ENCODE data around the gene IRAK3. TPM values are rescaled to one million over a fixed set of nuclear protein-coding genes. Genes with fewer than 3 reads are reported as not detected.

IRAK3 gene
- total RNA-seq, 1 experiment from 2014 or later = not detected

DNA sequence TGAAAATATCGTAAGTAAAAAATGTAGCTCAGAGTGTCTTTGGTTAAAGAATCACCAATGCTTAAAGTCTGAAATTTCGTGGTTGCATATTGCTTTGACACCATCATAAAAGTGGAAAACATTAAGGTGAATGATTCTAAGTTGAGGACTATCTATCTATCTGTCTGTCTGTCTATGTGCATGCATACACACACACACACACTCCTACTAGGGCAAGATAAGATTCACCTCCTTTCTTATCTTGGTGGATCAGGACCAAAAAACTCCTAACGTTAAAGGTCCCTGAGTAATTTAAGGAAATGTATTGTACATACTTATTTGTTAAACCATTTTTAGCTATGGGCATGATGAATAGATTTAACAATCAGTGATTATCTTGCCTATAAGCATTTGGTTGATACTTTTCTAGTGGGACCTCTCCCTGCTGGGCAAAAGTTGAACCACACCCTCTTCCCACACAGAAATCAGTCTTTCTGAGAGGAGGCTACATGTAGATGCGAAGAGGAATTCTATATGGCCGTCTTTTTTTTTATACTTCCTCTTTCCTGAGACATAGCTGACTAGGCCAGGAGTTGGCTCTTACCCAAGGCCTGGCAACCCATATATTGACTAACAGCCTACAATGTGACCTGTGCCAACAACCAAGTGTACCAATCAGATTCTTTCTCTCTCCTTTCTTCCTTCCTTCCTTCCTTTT, 39.2 kb upstream of the IRAK3 start:
- Histone ChIP-seq H3K4me3 (ENCODE audit: low read length) (no peak overlapping the region), H3K9ac (ENCODE audit: low read length) (no peak overlapping the region), H3K36me3 (ENCODE audit: insufficient read depth, low read length) (peaks cover 14% of the 10 kb centered on the region; the same call in 1 of the 2 replicates), H3K27ac (ENCODE audit: low read length) (no peak overlapping the region), H3K4me2 (ENCODE audit: low read depth, low read length, poor library complexity, severe bottlenecking) (no peak overlapping the region), H2AFZ (ENCODE audit: low read length) (no peak overlapping the region), H4K20me1 (ENCODE audit: insufficient read depth, low read depth, low read length) (no peaks in the 10 kb centered on the region), H3K9me2 (replicated peaks; ENCODE audit: insufficient read depth, low read length) (no peaks in the 10 kb centered on the region), H3K27me3 (ENCODE audit: low read length) (no peaks in the 10 kb centered on the region), H3K9me3 (ENCODE audit: low read length) (no peaks in the 10 kb centered on the region), H3K79me2 (ENCODE audit: low read length) (peaks cover 32% of the 10 kb centered on the region), H3K4me1 (ENCODE audit: low read length) (no peaks in the 10 kb centered on the region)
- no peak for DNase-seq

GRCh38 chr12:66152732-66153131, 36.3 kb upstream of the IRAK3 start:
- no peaks in the 10 kb centered on the region for H3K9me3 ChIP-seq (ENCODE audit: low read length)
- DNase-seq = no peak
- H3K27ac ChIP-seq (ENCODE audit: low read length) = no peak overlapping the region
- no peak overlapping the region for H2AFZ ChIP-seq (ENCODE audit: low read length)
- H3K4me1 ChIP-seq (ENCODE audit: low read length) = no peaks in the 10 kb centered on the region
- no peaks in the 10 kb centered on the region for H3K27me3 ChIP-seq (ENCODE audit: low read length)
- H3K36me3 ChIP-seq (ENCODE audit: insufficient read depth, low read length) = peaks cover 9% of the 10 kb centered on the region; the same call in 1 of the 2 replicates
- H4K20me1 ChIP-seq (ENCODE audit: insufficient read depth, low read depth, low read length) = no peaks in the 10 kb centered on the region
- no peak overlapping the region for H3K9ac ChIP-seq (ENCODE audit: low read length)
- H3K79me2 ChIP-seq (ENCODE audit: low read length) = peaks cover 61% of the 10 kb centered on the region
- H3K4me3 ChIP-seq (ENCODE audit: low read length) = no peak overlapping the region
- no peaks in the 10 kb centered on the region for H3K9me2 ChIP-seq (replicated peaks; ENCODE audit: insufficient read depth, low read length)
- H3K4me2 ChIP-seq (ENCODE audit: low read depth, low read length, poor library complexity, severe bottlenecking) = no peak overlapping the region

DNA sequence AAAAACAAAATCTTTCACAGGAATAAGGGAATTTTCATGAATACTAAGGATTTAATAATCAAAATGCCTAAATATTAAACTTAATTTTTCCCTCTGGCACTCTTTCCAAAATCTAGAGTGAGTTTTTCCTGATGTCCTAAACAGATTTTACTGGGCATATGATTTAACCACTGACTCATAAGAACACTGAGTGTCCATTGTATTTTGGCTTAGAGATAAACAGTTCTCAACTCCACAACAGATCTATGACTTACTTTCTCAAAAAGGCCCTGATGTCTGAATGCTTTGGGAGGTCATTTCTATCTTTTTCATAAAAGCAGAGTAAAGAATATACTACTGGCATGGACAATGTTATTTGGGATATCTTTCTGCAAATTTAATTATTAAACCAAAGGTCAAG, 34.2 kb upstream of the IRAK3 start:
- no peak overlapping the region for H2AFZ ChIP-seq (ENCODE audit: low read length)
- H3K9me3 ChIP-seq (ENCODE audit: low read length) = no peaks in the 10 kb centered on the region
- peaks cover 10% of the 10 kb centered on the region; the same call in 1 of the 2 replicates for H3K36me3 ChIP-seq (ENCODE audit: insufficient read depth, low read length)
- no peak overlapping the region for H3K4me3 ChIP-seq (ENCODE audit: low read length)
- H3K4me1 ChIP-seq (ENCODE audit: low read length) = no peaks in the 10 kb centered on the region; the same call in 1 of the 2 replicates
- H3K9me2 ChIP-seq (replicated peaks; ENCODE audit: insufficient read depth, low read length) = no peaks in the 10 kb centered on the region
- no peak for DNase-seq
- H3K9ac ChIP-seq (ENCODE audit: low read length) = no peak overlapping the region
- H3K27me3 ChIP-seq (ENCODE audit: low read length) = no peaks in the 10 kb centered on the region
- H3K79me2 ChIP-seq (ENCODE audit: low read length) = peaks cover 72% of the 10 kb centered on the region
- no peak overlapping the region for H3K27ac ChIP-seq (ENCODE audit: low read length)
- H3K4me2 ChIP-seq (ENCODE audit: low read depth, low read length, poor library complexity, severe bottlenecking) = no peak overlapping the region
- H4K20me1 ChIP-seq (ENCODE audit: insufficient read depth, low read depth, low read length) = no peaks in the 10 kb centered on the region

DNA sequence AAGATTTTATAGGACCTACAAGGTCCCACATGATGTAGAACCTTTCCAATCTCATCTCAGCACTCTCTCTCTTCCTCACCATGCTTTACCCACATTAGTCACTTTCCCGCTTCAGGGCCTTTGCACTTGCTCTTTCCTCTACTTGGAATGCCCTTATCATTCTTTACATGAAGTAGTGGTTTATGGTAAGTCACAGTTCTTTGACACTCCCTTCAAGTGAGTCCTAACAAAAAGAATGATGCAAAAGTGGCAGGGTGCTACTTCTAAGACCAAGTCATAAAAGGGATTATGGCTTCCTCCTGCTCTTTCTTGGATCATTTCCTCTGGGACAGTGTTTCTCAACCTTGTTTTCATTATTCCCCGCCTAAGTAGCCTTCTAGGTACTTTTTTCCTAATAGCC, 32.4 kb upstream of the IRAK3 start:
- H3K4me1 ChIP-seq (ENCODE audit: low read length) = no peaks in the 10 kb centered on the region; the same call in 1 of the 2 replicates
- H2AFZ ChIP-seq (ENCODE audit: low read length) = no peak overlapping the region
- H3K79me2 ChIP-seq (ENCODE audit: low read length) = peaks cover 81% of the 10 kb centered on the region
- no peaks in the 10 kb centered on the region for H3K9me3 ChIP-seq (ENCODE audit: low read length)
- H3K9ac ChIP-seq (ENCODE audit: low read length) = no peak overlapping the region
- H3K27me3 ChIP-seq (ENCODE audit: low read length) = no peaks in the 10 kb centered on the region
- no peak for DNase-seq
- no peak overlapping the region for H3K27ac ChIP-seq (ENCODE audit: low read length)
- no peak overlapping the region for H3K4me2 ChIP-seq (ENCODE audit: low read depth, low read length, poor library complexity, severe bottlenecking)
- no peaks in the 10 kb centered on the region for H4K20me1 ChIP-seq (ENCODE audit: insufficient read depth, low read depth, low read length)
- no peaks in the 10 kb centered on the region for H3K9me2 ChIP-seq (replicated peaks; ENCODE audit: insufficient read depth, low read length)
- H3K36me3 ChIP-seq (ENCODE audit: insufficient read depth, low read length) = peaks cover 9% of the 10 kb centered on the region; the same call in 1 of the 2 replicates
- no peak overlapping the region for H3K4me3 ChIP-seq (ENCODE audit: low read length)

- peaks cover 3% of the 10 kb centered on the region for H3K4me1 ChIP-seq (ENCODE audit: low read length)
- H3K4me3 ChIP-seq (ENCODE audit: low read length) = no peak overlapping the region
- no peak overlapping the region for H3K9ac ChIP-seq (ENCODE audit: low read length)
- no peaks in the 10 kb centered on the region for H3K27me3 ChIP-seq (ENCODE audit: low read length)
- H3K27ac ChIP-seq (ENCODE audit: low read length) = no peak overlapping the region
- DNase-seq = no peak
- H3K9me3 ChIP-seq (ENCODE audit: low read length) = no peaks in the 10 kb centered on the region
- H4K20me1 ChIP-seq (ENCODE audit: insufficient read depth, low read depth, low read length) = no peaks in the 10 kb centered on the region
- H3K4me2 ChIP-seq (ENCODE audit: low read depth, low read length, poor library complexity, severe bottlenecking) = no peak overlapping the region
- H3K79me2 ChIP-seq (ENCODE audit: low read length) = peaks cover 88% of the 10 kb centered on the region
- H3K9me2 ChIP-seq (replicated peaks; ENCODE audit: insufficient read depth, low read length) = no peaks in the 10 kb centered on the region
- 0 out of 2 replicates have a peak, but pooled peaks cover 6% of the 10 kb centered on the region for H3K36me3 ChIP-seq (ENCODE audit: insufficient read depth, low read length)
- H2AFZ ChIP-seq (ENCODE audit: low read length) = no peak overlapping the region
Measured at GRCh38 chr12:66159123-66159522, 29.9 kb upstream of the IRAK3 start.

DNA sequence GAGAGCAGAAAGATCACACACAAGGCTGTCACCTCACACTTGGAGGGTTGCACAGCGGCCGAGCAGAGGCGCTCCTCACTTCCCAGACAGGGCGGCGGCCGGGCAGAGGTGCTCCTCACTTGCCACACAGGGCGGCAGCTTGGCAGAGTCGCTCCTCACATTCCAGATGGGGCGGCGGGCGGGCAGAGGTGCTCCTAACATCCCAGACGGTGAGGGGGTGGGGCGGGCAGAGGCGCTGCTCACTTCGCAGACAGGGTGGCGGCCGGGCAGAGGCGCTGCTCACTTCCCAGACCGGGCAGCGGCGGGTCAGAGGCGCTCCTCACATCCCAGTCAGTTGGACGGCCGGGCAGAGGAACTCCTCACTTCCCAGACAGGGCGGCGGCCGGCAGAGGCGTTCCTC, 28.3 kb upstream of the IRAK3 start:
- Histone ChIP-seq H3K4me2 (ENCODE audit: low read depth, low read length, poor library complexity, severe bottlenecking) (no peak overlapping the region), H3K4me3 (ENCODE audit: low read length) (no peak overlapping the region), H3K9me2 (replicated peaks; ENCODE audit: insufficient read depth, low read length) (no peaks in the 10 kb centered on the region), H4K20me1 (ENCODE audit: insufficient read depth, low read depth, low read length) (no peaks in the 10 kb centered on the region), H3K27me3 (ENCODE audit: low read length) (no peaks in the 10 kb centered on the region), H3K9ac (ENCODE audit: low read length) (no peak overlapping the region), H3K4me1 (ENCODE audit: low read length) (peaks cover 3% of the 10 kb centered on the region), H2AFZ (ENCODE audit: low read length) (no peak overlapping the region), H3K9me3 (ENCODE audit: low read length) (0 out of 2 replicates have a peak, but pooled peaks cover under 1% of the 10 kb centered on the region), H3K36me3 (ENCODE audit: insufficient read depth, low read length) (peaks cover 13% of the 10 kb centered on the region), H3K27ac (ENCODE audit: low read length) (no peak overlapping the region), H3K79me2 (ENCODE audit: low read length) (peaks cover 88% of the 10 kb centered on the region)
- DNase-seq = no peak

DNA sequence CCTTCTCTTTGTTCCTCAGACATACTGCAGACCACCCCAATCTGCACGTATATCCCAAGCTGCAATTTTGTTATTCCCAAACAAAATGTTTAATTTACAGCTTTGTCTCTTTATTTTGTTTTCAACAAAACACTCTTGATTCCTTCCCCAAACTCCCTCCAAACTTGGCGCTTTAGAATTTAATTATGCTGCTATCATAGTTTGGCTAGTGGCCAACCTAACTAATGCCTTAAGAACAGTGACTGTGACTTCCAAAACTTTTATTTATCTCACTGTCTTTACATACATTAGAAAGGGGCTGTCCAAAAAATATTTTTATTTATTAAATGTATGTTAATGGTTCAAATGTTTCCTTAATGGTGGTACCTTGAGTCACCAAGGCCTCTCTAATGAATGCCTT, 26.3 kb upstream of the IRAK3 start:
- H3K27me3 ChIP-seq (ENCODE audit: low read length) = no peaks in the 10 kb centered on the region
- no peaks in the 10 kb centered on the region for H4K20me1 ChIP-seq (ENCODE audit: insufficient read depth, low read depth, low read length)
- peaks cover 5% of the 10 kb centered on the region for H3K4me1 ChIP-seq (ENCODE audit: low read length)
- no peak overlapping the region for H3K27ac ChIP-seq (ENCODE audit: low read length)
- no peak for DNase-seq
- no peak overlapping the region for H2AFZ ChIP-seq (ENCODE audit: low read length)
- peaks cover 28% of the 10 kb centered on the region for H3K36me3 ChIP-seq (ENCODE audit: insufficient read depth, low read length)
- no peak overlapping the region for H3K4me2 ChIP-seq (ENCODE audit: low read depth, low read length, poor library complexity, severe bottlenecking)
- 0 out of 2 replicates have a peak, but pooled peaks cover 3% of the 10 kb centered on the region for H3K9me3 ChIP-seq (ENCODE audit: low read length)
- H3K4me3 ChIP-seq (ENCODE audit: low read length) = no peak overlapping the region
- H3K9me2 ChIP-seq (replicated peaks; ENCODE audit: insufficient read depth, low read length) = no peaks in the 10 kb centered on the region
- H3K79me2 ChIP-seq (ENCODE audit: low read length) = peaks cover 88% of the 10 kb centered on the region
- H3K9ac ChIP-seq (ENCODE audit: low read length) = no peak overlapping the region

GRCh38 chr12:66163289-66163688, 25.7 kb upstream of the IRAK3 start:
- Histone ChIP-seq H3K4me1 (ENCODE audit: low read length) (peaks cover 11% of the 10 kb centered on the region), H2AFZ (ENCODE audit: low read length) (no peak overlapping the region), H3K4me2 (ENCODE audit: low read depth, low read length, poor library complexity, severe bottlenecking) (no peak overlapping the region), H3K4me3 (ENCODE audit: low read length) (no peak overlapping the region), H3K27ac (ENCODE audit: low read length) (no peak overlapping the region), H3K36me3 (ENCODE audit: insufficient read depth, low read length) (peaks cover 29% of the 10 kb centered on the region), H3K79me2 (ENCODE audit: low read length) (peaks cover 93% of the 10 kb centered on the region), H3K9me2 (replicated peaks; ENCODE audit: insufficient read depth, low read length) (no peaks in the 10 kb centered on the region), H3K9me3 (ENCODE audit: low read length) (0 out of 2 replicates have a peak, but pooled peaks cover 3% of the 10 kb centered on the region), H3K27me3 (ENCODE audit: low read length) (no peaks in the 10 kb centered on the region), H4K20me1 (ENCODE audit: insufficient read depth, low read depth, low read length) (no peaks in the 10 kb centered on the region), H3K9ac (ENCODE audit: low read length) (no peak overlapping the region)
- no peak for DNase-seq

All from Karpas-422 (cell line).